H1 (cell line): ENCODE measurements around the gene NME3. TPM values are rescaled to one million over a fixed set of nuclear protein-coding genes. Genes with fewer than 3 reads are reported as not detected.

ENCODE experiments used
- CTCF ChIA-PET: fragments of 300-600 bp; sonication (Branson Sonifier 250); formaldehyde crosslinking; loops from one replicate; lab custom pipeline; 2021; ENCODE audit not compliant: partially characterized antibody; lab: Charles Lee
- POLR2A ChIA-PET: fragments of 300-600 bp; sonication (Branson Sonifier 250); formaldehyde crosslinking; loops from one replicate; lab custom pipeline; 2021; ENCODE audit warnings: inconsistent platforms; ENCODE audit not compliant: partially characterized antibody; lab: Charles Lee
- DNase-seq, 2 experiments: peaks; one replicate each; pipeline versions ENCODE4 v3.0.0 to v3.0.0-alpha.2; 2010 to 2022; ENCODE audit warnings: low spot score in 2 of 2, low read depth in 1 of 2, mixed read lengths in 1 of 2
- FAIRE-seq: peaks from 2 replicates; lab custom pipeline; 2011; peaks lifted over from hg19 to GRCh38; lab: Jason Lieb, UNC
- H2AFZ ChIP-seq: 2 replicates; pipeline ENCODE4 v1.8.1; 2012; ENCODE audit warnings: low read length, inconsistent platforms
- H2AK5ac ChIP-seq: 2 replicates; pipeline ENCODE4 v1.6.1; 2013; ENCODE audit warnings: low read depth, low read length
- H2BK120ac ChIP-seq: replicated peaks from 2 replicates; pipeline ENCODE3; 2013; ENCODE audit warnings: low read depth, low read length, inconsistent platforms
- H2BK12ac ChIP-seq: 2 replicates; pipeline ENCODE4 v1.6.1; 2013; ENCODE audit warnings: low read depth, low read length
- H2BK15ac ChIP-seq: 2 replicates; pipeline ENCODE4 v1.6.1; 2013; ENCODE audit warnings: low read length
- H2BK20ac ChIP-seq: 2 replicates; pipeline ENCODE4 v1.6.1; 2013; ENCODE audit warnings: low read length
- H2BK5ac ChIP-seq: 2 replicates; pipeline ENCODE4 v1.6.1; 2013; ENCODE audit warnings: low read depth, low read length
- H3K14ac ChIP-seq: 2 replicates; pipeline ENCODE4 v1.6.1; 2013; ENCODE audit warnings: inconsistent platforms; ENCODE audit not compliant: insufficient read length
- H3K18ac ChIP-seq: 2 replicates; pipeline ENCODE4 v1.6.1; 2013; ENCODE audit warnings: low read length; ENCODE audit errors: extremely low read depth
- H3K23ac ChIP-seq: 2 replicates; pipeline ENCODE4 v1.6.1; 2013; ENCODE audit warnings: inconsistent platforms; ENCODE audit not compliant: insufficient read length
- H3K23me2 ChIP-seq: 2 replicates; pipeline ENCODE4 v1.6.1; 2013; ENCODE audit warnings: low read depth, low read length
- H3K27ac ChIP-seq: 2 replicates; pipeline ENCODE4 v1.6.1; 2011; ENCODE audit warnings: low read depth, low read length, inconsistent platforms
- H3K27me3 ChIP-seq, 4 experiments: replicated peaks in 1 of 4; 1 replicate in 1 of 4; 2 replicates in 3 of 4; pipeline versions ENCODE4 v1.6.1 to v1.8.1; 2011 to 2013; ENCODE audit warnings: low read length in 3 of 4, mild to moderate bottlenecking in 3 of 4, inconsistent platforms in 2 of 4, mixed read lengths in 2 of 4, moderate library complexity in 1 of 4; ENCODE audit not compliant: control insufficient read depth in 3 of 4, insufficient read depth in 3 of 4; ENCODE audit errors: extremely low read depth in 1 of 4
- H3K36me3 ChIP-seq, 4 experiments: 2 replicates each; pipeline versions ENCODE4 v1.6.1 to v1.8.1; 2011 to 2013; ENCODE audit warnings: mild to moderate bottlenecking in 4 of 4, low read length in 3 of 4, moderate library complexity in 2 of 4, control low read depth in 1 of 4, inconsistent platforms in 1 of 4; ENCODE audit not compliant: insufficient read depth in 4 of 4, control insufficient read depth in 2 of 4
- H3K4ac ChIP-seq: replicated peaks from 2 replicates; pipeline ENCODE3; 2013; ENCODE audit warnings: low read length, low read depth, mixed read lengths, inconsistent platforms; ENCODE audit not compliant: insufficient read length
- H3K4me1 ChIP-seq, 4 experiments: replicated peaks in 1 of 4; 1 replicate in 1 of 4; 2 replicates in 3 of 4; pipeline versions ENCODE4 v1.6.1 to v1.8.1; 2011 to 2013; ENCODE audit warnings: low read length in 3 of 4, inconsistent platforms in 2 of 4, mixed read lengths in 1 of 4; ENCODE audit not compliant: insufficient read depth in 4 of 4, control insufficient read depth in 3 of 4
- H3K4me2 ChIP-seq, 2 experiments: 2 replicates each; pipeline versions ENCODE4 v1.6.1 to v1.8.1; 2011 to 2013; ENCODE audit warnings: low read depth in 2 of 2, low read length in 2 of 2, control low read depth in 1 of 2, inconsistent platforms in 1 of 2, mild to moderate bottlenecking in 1 of 2; ENCODE audit not compliant: insufficient read depth in 1 of 2
- H3K4me3 ChIP-seq, 4 experiments: fragments of 200-600, 300-600 bp in 1 of 4; sonication (generic), shearing (Covaris generic), sonication (Bioruptor Twin) in 1 of 4; 2 replicates each; pipeline versions ENCODE4 v1.5.1 to v1.8.1; 2011 to 2016; ENCODE audit warnings: low read length in 4 of 4, low read depth in 3 of 4, control low read depth in 2 of 4, inconsistent platforms in 2 of 4, mild to moderate bottlenecking in 2 of 4, mixed read lengths in 1 of 4, moderate library complexity in 1 of 4; ENCODE audit not compliant: insufficient read depth in 2 of 4; ENCODE audit errors: extremely low read depth in 1 of 4
- H3K56ac ChIP-seq: replicated peaks from 2 replicates; pipeline ENCODE3; 2013; ENCODE audit warnings: low read depth, mild to moderate bottlenecking, mixed read lengths, low read length, inconsistent platforms; ENCODE audit not compliant: insufficient read length
- H3K79me1 ChIP-seq: 2 replicates; pipeline ENCODE4 v1.6.1; 2013; ENCODE audit warnings: low read depth, low read length, control low read depth
- H3K79me2 ChIP-seq, 2 experiments: 2 replicates each; pipeline versions ENCODE4 v1.6.1 to v1.8.1; 2012 to 2013; ENCODE audit warnings: low read length in 2 of 2, mild to moderate bottlenecking in 2 of 2, inconsistent platforms in 1 of 2; ENCODE audit not compliant: insufficient read depth in 2 of 2, control insufficient read depth in 1 of 2
- H3K9ac ChIP-seq, 4 experiments: replicated peaks in 1 of 4; 1 replicate in 1 of 4; 2 replicates in 3 of 4; pipeline versions ENCODE4 v1.6.1 to v1.8.1; 2011 to 2013; ENCODE audit warnings: low read depth in 3 of 4, low read length in 3 of 4, control low read depth in 2 of 4, mild to moderate bottlenecking in 2 of 4, moderate library complexity in 2 of 4, inconsistent platforms in 1 of 4; ENCODE audit errors: extremely low read depth in 1 of 4
- H3K9me3 ChIP-seq, 2 experiments: 2 replicates each; pipeline versions ENCODE4 v1.6.1 to v1.8.1; 2012 to 2013; ENCODE audit warnings: mild to moderate bottlenecking in 2 of 2, moderate library complexity in 2 of 2, control low read depth in 1 of 2, inconsistent platforms in 1 of 2, low read depth in 1 of 2, low read length in 1 of 2, mixed read lengths in 1 of 2; ENCODE audit not compliant: insufficient read depth in 2 of 2
- H4K20me1 ChIP-seq, 2 experiments: replicated peaks in 1 of 2; 2 replicates each; pipeline versions ENCODE3 to v1.8.1; 2011 to 2013; ENCODE audit warnings: inconsistent platforms in 2 of 2, low read length in 2 of 2, mild to moderate bottlenecking in 1 of 2; ENCODE audit not compliant: insufficient read depth in 2 of 2, control insufficient read depth in 1 of 2
- H4K5ac ChIP-seq: 2 replicates; pipeline ENCODE4 v1.6.1; 2013; ENCODE audit warnings: low read length, low read depth, mixed read lengths, inconsistent platforms; ENCODE audit not compliant: insufficient read length
- H4K8ac ChIP-seq: 2 replicates; pipeline ENCODE4 v1.8.0; 2013; ENCODE audit warnings: mild to moderate bottlenecking, moderate library complexity, low read length, inconsistent platforms; ENCODE audit not compliant: insufficient read depth; ENCODE audit errors: extremely low read depth
- H4K91ac ChIP-seq: replicated peaks from 2 replicates; pipeline ENCODE3; 2013; ENCODE audit warnings: low read length, mixed read lengths, inconsistent platforms; ENCODE audit not compliant: insufficient read length
- BACH1 ChIP-seq: IDR thresholded peaks from 2 replicates; pipeline ENCODE4 v1.6.1; 2012; ENCODE audit warnings: low read length, improper control_type of control experiment
- CEBPB ChIP-seq: IDR thresholded peaks from 2 replicates; pipeline ENCODE4 v1.6.1; 2012; ENCODE audit warnings: low read depth, low read length
- EZH2 ChIP-seq: fragments of 200-600 bp; sonication (generic); IDR thresholded peaks from 2 replicates; pipeline ENCODE4 v1.7.1; 2012; ENCODE audit warnings: low read depth, mild to moderate bottlenecking, moderate library complexity, low read length, inconsistent platforms; ENCODE audit not compliant: severe bottlenecking
- HDAC2 ChIP-seq, 2 experiments: fragments of 300-600 bp in 1 of 2; sonication (generic) in 1 of 2; IDR thresholded peaks; 2 replicates each; pipeline ENCODE4 v1.6.1; 2011 to 2012; ENCODE audit warnings: low read depth in 2 of 2, low read length in 2 of 2, mild to moderate bottlenecking in 2 of 2, moderate library complexity in 2 of 2, borderline replicate concordance in 1 of 2, inconsistent platforms in 1 of 2
- JUN ChIP-seq: IDR thresholded peaks from 2 replicates; pipeline ENCODE4 v1.6.1; 2011; ENCODE audit warnings: low read depth, mild to moderate bottlenecking, improper control_type of control experiment, low read length
- KDM4A ChIP-seq: IDR thresholded peaks from one replicate; pipeline ENCODE4 v1.7.1; 2012; ENCODE audit warnings: low read depth, mild to moderate bottlenecking, moderate library complexity, low read length, inconsistent platforms; ENCODE audit not compliant: severe bottlenecking
- MAFK ChIP-seq: IDR thresholded peaks from 2 replicates; pipeline ENCODE4 v1.6.1; 2012; ENCODE audit warnings: low read depth, mild to moderate bottlenecking, improper control_type of control experiment, low read length
- NANOG ChIP-seq: IDR thresholded peaks from 2 replicates; pipeline ENCODE4 v1.6.1; 2011; ENCODE audit warnings: low read length, low read depth, mild to moderate bottlenecking, inconsistent platforms; ENCODE audit not compliant: insufficient read depth, poor library complexity, severe bottlenecking
- TAF1 ChIP-seq: IDR thresholded peaks from 2 replicates; pipeline ENCODE4 v1.6.1; 2011; ENCODE audit warnings: mild to moderate bottlenecking, low read depth, low read length
- TEAD4 ChIP-seq: IDR thresholded peaks from 2 replicates; pipeline ENCODE4 v1.6.1; 2012; ENCODE audit warnings: low read depth, low read length, inconsistent platforms, mixed read lengths
- USF2 ChIP-seq: IDR thresholded peaks from 2 replicates; pipeline ENCODE4 v1.6.1; 2011; ENCODE audit warnings: low read length, improper control_type of control experiment
- WGBS, 2 experiments: shearing (Covaris generic) in 1 of 2; methylation state at CpG; one replicate each; pipeline versions ENCODE4 v1.1.6 to v1.1.7; 2013 to 2015; ENCODE audit warnings: low lambda C conversion rate in 2 of 2, mixed read lengths in 2 of 2, inconsistent platforms in 1 of 2, low coverage in 1 of 2, missing lambda C conversion rate in 1 of 2; ENCODE audit not compliant: insufficient replicate concordance in 2 of 2, insufficient coverage in 1 of 2, insufficient read length in 1 of 2; ENCODE audit errors: extremely low coverage in 1 of 2, missing lambda C conversion rate in 1 of 2; 5-methylcytosine and 5-hydroxymethylcytosine counted together
- polyA plus RNA-seq, 7 experiments: library from polyadenylated mRNA; depleted of rRNA in 3 of 7; stranded (reverse) in 5 of 7; unstranded in 2 of 7; fragments of >200 nt in 5 of 7; fragments of 200-250 nt in 2 of 7; gene quantifications; 1 replicate in 5 of 7; 2 replicates in 1 of 7; 4 replicates in 1 of 7; pipeline versions ENCODE4 v1.2.1 to v1.2.3, GENCODE V29; 2011 to 2013; ENCODE audit warnings: missing spikeins in 2 of 7, mixed read lengths in 2 of 7
- total RNA-seq: library from RNA; stranded (reverse); fragmentation: NEBNext Ultra II Directional; extraction: Animal tissue kit (Norgen Biotek cat#: 25700); gene quantifications from 2 replicates; pipeline ENCODE4 v1.2.1, GENCODE V29; 2021

The NME3 gene
- total and polyA plus RNA-seq, 2 of the 8 experiments (the other 6 are each of a cell fraction or from before 2014, with no cell fraction given): 72.5 to 163 TPM

- FAIRE-seq: no peak
- CTCF ChIA-PET: interaction anchor here (0.6 to 2.2 kb wide), 6 partner anchors 16 to 48 kb away, joined by 3 to 6 read pairs (median 5); partner anchors contain the start of genes EME2 and MRPS34
Observed at GRCh38 chr16:1794221-1794871, 23.0 kb upstream of the NME3 start.

More at GRCh38 chr16:1794221-1794871, 23.0 kb upstream of the NME3 start:
- TF ChIP-seq TEAD4: no peak
- TF ChIP-seq BACH1: no peak
- TF ChIP-seq CEBPB: no peak
- TF ChIP-seq KDM4A: no peak
- no peak for TF ChIP-seq USF2
- TF ChIP-seq NANOG: no peak
- TF ChIP-seq EZH2: no peak
- no peak for TF ChIP-seq TAF1
- no peak for TF ChIP-seq HDAC2 (IDR thresholded peaks at IDR 0.05; ENCODE audit: borderline replicate concordance in 1 of 2, low read depth in 2 of 2, low read length in 2 of 2)
- no peak for TF ChIP-seq MAFK
- no peak for TF ChIP-seq JUN
- Histone ChIP-seq H3K27me3 (no peaks in the 10 kb centered on the region), H2BK12ac (no peak overlapping the region), H3K14ac (no peak overlapping the region), H3K23ac (no peak overlapping the region), H4K91ac (no peak overlapping the region), H2BK120ac (no peak overlapping the region), H3K9ac (no peak overlapping the region), H3K79me1 (no peaks in the 10 kb centered on the region; the same call in 1 of the 2 replicates), H2BK5ac (no peak overlapping the region), H3K9me3 (peaks cover 12 to 13% of the 10 kb centered on the region in 2 experiments), H2BK20ac (no peak overlapping the region), H2BK15ac (no peak overlapping the region), H3K4me3 (no peak overlapping the region), H3K27ac (no peak overlapping the region), H3K4ac (no peak overlapping the region), H4K20me1 (peaks cover 0 to 2% of the 10 kb centered on the region in 2 experiments), H3K79me2 (no peaks in the 10 kb centered on the region), H4K8ac (no peak overlapping the region; the same call in 1 of the 2 replicates), H2AFZ (no peak overlapping the region), H3K4me2 (no peak overlapping the region), H3K18ac (no peak overlapping the region), H3K23me2 (no peaks in the 10 kb centered on the region), H3K36me3 (peaks cover 0 to 20% (median 0%) of the 10 kb centered on the region in 4 experiments; a peak in 2 of 8 replicates), H2AK5ac (no peak overlapping the region), H3K56ac (no peak overlapping the region), H3K4me1 (no peaks in the 10 kb centered on the region), H4K5ac (no peak overlapping the region)
- WGBS, 2 experiments: 78% methylated on average over 11 of the region's 18 CpGs; no CpG with 5 or more reads in 1 of the 2 experiments
- no peak for DNase-seq
- POLR2A ChIA-PET: interaction anchor here (3.3 to 4.2 kb wide), 3 partner anchors 12 to 23 kb away, joined by 19 to 26 read pairs (median 26); partner anchors contain the start of genes EME2, MRPS34, NME3 and NUBP2
